OCI-LY7 (cell line): Measurements from ENCODE around the gene SRGAP1.

Experiments used
- EZH2phosphoT487 ChIP-seq: fragments of 200-600 bp; sonication (generic); IDR thresholded peaks from 2 replicates; pipeline ENCODE4 v1.6.1; 2018; ENCODE audit warnings: low read depth, borderline replicate concordance, mild to moderate bottlenecking, mixed run types, antibody characterized with exemption, low read length, moderate library complexity, mixed read lengths
- TF ChIP-seq, protein P1 (sequence below): fragments of 200-600 bp; sonication (generic); conservative IDR thresholded peaks from 2 replicates; pipeline ENCODE4 v1.5.1; 2014; ENCODE audit warnings: mild to moderate bottlenecking, antibody characterized with exemption, low read length, moderate library complexity, mixed read lengths

DNA sequence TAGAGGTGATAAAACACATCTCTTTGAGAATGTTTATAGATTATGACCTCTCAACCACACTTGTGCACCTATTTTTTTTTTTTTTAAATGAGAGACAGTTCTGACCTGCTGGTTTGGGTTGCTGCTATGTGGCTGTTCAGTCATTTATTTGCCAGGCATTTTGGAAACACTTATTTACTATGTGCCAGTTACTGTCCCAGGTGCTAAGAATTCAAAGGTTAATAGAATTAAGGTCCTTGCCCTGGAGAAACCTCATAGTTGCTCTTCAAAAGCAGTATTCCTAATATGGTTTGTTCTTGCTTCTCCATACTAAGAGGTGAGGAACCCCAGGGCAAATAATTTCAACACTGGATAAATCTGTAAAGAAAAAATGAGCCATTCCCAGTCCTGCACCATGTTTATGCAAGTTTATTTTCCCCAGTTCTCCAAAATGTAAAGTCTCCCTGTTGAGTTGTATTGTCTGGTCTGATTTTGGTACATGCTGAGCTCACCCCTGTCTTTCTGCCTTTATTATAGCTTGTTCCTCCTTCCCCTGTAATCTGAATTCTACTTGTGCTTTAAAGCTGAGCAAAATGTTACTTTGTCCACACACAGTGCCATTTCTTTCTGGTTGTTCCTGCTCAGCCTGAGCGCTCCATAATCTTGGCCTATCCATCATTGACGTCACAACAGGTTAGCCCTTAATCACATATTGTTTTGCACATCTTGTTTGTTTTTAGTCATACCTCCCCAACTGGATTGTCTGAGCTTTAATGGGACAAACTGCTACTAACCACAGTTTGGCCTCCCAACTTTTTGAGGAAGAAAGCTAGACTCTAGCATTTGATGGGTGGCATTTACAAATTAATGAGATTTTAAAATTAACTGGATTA, 56.7 kb downstream of the SRGAP1 start:
- no peak for TF ChIP-seq EZH2phosphoT487
- TF ChIP-seq, protein P1, sequence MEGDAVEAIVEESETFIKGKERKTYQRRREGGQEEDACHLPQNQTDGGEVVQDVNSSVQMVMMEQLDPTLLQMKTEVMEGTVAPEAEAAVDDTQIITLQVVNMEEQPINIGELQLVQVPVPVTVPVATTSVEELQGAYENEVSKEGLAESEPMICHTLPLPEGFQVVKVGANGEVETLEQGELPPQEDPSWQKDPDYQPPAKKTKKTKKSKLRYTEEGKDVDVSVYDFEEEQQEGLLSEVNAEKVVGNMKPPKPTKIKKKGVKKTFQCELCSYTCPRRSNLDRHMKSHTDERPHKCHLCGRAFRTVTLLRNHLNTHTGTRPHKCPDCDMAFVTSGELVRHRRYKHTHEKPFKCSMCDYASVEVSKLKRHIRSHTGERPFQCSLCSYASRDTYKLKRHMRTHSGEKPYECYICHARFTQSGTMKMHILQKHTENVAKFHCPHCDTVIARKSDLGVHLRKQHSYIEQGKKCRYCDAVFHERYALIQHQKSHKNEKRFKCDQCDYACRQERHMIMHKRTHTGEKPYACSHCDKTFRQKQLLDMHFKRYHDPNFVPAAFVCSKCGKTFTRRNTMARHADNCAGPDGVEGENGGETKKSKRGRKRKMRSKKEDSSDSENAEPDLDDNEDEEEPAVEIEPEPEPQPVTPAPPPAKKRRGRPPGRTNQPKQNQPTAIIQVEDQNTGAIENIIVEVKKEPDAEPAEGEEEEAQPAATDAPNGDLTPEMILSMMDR, result no peak
